T-helper 9 cell (primary cell): Measurements from ENCODE around the gene STYK1.

Experiments
- DNase-seq: peaks from one replicate; pipeline ENCODE4 v3.0.0-alpha.2; 2020
- total RNA-seq, 2 donors: gene quantifications; one replicate each; lab custom pipeline; 2026; lab: John Stamatoyannopoulos, UW

The STYK1 gene
- total RNA-seq, result 0 reads per million in 2 donors

- peak; percentile 60 for DNase-seq
Observed at GRCh38 chr12:10673659-10674384, at the start of gene STYK1. Gene STYK1 (minus strand): TSS chr12:10674052. CDS start chr12:10634618, 39,434 bp downstream.

- DNase-seq, result no peak
Observed at GRCh38 chr12:10722905-10723746, 49.3 kb upstream of the STYK1 start, which contains the start of gene YBX3. Gene YBX3 (minus strand): TSS chr12:10723323. CDS start chr12:10723111, 212 bp downstream.

GRCh38 chr12:10722502-10722904 is 48.7 kb upstream of the STYK1 start:
- DNase-seq, result peak; percentile 1

DNA sequence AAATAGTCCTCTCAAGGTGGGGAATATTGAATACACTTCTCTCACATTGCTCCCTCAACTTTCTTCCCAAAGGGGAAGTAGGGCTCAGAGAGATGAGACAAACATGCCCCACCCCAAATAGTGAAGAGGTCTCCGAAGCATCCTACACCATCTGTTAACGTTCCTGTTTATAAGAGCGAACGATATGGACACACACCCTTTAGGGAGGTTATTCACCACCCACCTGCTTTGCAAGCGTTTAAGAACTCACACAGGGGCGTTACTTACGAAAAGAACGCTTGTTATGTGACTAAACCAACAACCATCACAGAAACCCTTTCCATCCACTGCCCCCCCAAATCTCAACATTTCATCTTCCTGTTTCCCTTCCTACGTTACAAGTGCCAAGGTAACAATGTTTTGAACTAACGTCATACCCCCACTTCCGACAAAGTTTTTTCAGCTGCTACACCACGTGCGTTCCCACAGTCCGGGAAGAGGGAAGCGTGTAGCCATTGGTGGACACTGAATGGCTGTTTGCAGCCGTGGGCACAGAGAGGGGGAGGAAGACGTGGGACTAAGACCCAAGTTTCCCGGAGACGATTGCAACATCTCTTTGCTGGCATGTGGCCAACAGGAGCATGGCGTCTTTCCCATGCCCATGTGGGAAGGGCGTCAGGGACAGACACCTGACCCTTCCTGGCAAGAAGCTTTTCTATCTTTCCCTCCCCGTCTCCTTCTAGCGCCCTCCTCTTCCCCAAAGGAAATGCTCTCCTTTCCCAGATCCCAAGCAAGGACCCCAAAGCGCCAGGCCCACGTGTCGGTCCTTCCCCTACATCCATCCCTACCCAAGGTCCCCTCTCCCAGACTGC is 48.0 kb upstream of the STYK1 start:
- peak; percentile 3 for DNase-seq

GRCh38 chr12:10720974-10721650 is 47.3 kb upstream of the STYK1 start:
- no peak for DNase-seq

- no peak for DNase-seq
Observed at GRCh38 chr12:10719482-10719881, 45.6 kb upstream of the STYK1 start.

DNA sequence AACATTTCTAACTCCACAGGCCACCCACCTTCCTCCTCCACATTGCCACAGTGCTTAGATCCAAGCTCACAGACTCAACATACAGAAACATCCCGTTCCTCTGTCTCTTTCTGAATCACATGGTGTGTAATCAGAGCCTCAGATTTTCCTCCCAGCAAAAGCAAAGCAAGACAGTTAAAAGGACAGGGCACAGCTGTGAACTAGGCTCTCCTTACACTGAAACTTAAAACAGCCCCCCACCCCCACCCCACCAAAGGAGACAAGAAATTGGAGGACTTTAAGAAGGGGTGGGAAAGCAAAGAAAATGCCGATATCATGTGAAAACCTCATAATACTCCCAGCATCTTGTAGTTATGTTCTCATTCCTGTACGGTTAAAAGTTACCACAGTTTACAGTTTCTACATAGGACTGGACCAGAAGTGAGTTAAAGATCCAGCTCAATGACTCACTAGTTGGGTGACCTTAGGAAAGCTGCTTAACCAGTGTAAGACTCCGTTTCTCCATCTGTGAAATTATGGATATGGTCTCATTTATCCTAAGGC is 44.5 kb upstream of the STYK1 start:
- no peak for DNase-seq

DNA sequence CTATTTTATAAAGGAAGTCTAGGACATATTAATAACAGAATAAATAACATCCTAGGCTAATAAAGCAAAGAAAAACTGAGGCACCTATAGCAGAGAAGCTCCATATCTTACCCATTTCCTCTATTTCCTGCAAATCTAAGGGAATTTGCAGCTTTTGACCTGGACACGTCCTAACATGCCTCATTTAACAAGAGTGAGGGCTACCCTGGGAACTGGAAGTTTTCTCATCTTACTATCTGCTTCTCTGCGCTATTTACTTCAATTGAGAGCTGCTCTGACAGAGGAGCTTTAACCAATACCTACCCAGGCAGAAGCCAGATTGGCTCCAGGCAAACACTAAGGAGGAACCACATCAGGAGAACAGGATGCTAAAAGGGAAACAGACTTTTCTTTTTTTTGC is 43.6 kb upstream of the STYK1 start:
- DNase-seq, result no peak

DNA sequence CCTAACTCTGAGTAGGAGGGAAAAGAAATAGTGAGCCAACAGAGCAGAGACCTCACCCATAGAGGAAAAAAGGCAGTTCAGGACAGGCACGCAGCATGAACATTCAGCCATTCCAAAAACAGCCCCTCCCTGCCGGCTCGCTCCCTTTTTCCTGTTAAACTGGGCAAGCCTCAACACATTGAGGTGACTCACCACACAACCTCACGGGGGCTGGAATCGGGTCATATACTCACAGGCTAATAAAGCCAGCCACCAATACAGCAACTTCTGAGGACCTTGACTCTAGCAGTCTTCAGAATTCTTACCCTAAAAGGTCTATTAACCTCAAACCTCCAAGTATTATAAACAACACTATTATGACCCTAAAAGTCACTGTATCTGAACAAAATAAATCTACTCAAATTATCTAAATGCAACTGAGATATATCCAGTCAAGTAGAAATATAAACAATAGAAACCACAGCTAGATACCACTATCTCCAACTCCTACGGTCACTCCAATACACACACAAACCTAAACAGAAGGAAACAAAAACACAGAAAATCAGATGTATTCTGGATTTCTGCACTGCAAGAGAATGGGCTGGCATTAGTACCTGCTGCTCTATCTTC is 43.0 kb upstream of the STYK1 start:
- no peak for DNase-seq

GRCh38 chr12:10716277-10716676 is 42.4 kb upstream of the STYK1 start:
- no peak for DNase-seq

DNA sequence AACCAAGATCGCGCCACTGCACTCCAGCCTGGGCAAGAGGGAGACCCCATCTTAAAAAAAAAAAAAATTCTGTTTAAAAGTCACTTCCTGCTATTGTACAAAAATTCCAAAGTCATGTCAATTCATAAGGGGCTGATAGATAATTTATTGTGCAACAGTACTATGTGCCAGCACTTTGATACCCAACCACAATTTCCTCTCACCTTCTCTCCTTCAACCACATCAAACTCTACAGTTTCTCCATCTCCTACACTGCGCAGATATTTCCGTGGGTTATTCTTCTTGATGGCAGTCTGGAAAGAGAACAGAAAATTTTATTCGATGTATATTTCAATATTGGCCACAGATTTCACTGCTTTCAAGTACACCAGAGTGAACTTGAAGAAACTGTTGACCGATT is 41.6 kb upstream of the STYK1 start:
- no peak for DNase-seq

- no peak for DNase-seq
Observed at GRCh38 chr12:10709808-10710207, 36.0 kb upstream of the STYK1 start.

- no peak for DNase-seq
Observed at GRCh38 chr12:10708862-10709261, 35.0 kb upstream of the STYK1 start.

DNA sequence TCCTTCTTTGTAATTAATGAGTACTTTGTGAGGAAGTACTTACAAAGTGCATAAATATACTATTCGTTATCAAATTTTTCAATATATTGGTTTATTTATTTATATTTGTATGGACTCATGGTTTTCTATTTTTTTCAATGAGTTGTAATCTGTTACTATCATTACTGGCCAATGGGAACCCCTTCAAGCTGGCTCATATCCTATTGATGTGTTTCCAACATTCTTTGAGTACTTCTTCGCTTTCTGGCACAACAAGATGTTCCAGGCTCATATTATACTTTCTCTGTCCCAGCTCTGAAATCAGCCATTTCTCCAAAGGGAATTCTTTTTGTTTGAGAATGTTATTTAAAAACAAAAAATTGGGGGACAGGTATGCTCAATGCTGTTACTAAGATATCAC is 31.8 kb upstream of the STYK1 start:
- no peak for DNase-seq

DNA sequence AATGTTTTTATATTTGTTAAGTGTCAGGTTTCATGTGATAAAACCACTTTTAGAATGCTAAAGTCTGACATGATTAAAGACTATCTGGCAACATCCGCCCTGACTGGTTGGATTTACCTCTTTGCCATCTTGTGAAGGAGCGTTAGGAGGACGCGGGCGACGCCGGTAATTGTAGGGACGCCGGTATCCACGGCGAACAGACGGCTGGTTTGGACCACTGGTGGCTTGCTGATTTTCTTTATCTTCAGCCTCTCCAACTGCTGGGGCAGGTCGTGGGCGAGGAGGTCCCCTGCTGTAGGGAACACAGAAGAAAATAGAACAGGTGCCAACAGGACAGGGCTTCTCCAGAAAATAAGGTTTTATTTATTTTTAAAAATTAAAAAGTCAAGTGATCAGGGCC is 28.0 kb upstream of the STYK1 start:
- DNase-seq, result no peak

DNA sequence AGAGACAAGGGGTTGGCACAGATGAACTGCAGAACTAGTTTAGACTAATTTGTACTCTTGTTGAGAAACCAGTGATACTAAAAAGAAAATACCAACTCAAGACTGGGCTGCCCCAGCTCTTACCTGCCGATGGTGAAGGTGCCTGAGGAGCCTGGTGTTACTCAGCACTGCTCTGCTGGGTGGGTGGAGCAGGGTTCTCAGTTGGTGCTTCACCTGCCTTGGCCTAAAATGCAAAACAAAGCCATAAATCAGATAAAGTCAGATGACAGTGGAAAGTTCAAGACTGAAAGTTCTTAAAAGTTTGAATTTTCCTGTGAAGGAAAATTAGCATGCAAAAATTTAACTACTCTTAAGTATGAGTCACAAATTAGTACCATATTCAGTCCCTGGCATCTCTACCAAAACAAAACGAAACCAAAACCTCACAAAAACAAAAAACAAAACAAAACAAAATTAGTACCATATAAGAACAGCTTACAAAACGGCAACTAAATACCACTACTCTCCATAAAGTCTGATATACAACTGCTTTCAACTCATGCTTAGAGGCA is 27.4 kb upstream of the STYK1 start:
- no peak for DNase-seq

DNA sequence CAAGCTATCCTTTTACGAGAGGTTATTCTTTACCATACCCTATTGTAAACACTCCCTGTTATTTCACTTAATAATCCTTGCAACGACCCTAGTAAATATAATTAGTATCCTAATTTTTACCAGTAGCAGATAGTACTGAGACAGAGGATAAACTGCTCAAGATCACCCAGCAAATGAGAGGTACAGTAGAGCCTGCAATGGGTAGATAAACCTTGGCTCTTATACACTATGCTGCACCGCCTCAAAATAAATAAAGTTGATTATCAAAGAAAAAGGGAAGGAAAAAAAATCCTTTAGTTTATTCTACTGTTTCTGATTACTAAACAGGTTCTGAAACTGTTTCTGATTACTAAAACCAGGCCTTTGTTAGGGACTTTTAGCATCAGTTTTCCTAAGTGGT is 26.7 kb upstream of the STYK1 start:
- DNase-seq, result no peak

GRCh38 chr12:10697862-10698261 is 24.0 kb upstream of the STYK1 start:
- DNase-seq, result no peak

DNA sequence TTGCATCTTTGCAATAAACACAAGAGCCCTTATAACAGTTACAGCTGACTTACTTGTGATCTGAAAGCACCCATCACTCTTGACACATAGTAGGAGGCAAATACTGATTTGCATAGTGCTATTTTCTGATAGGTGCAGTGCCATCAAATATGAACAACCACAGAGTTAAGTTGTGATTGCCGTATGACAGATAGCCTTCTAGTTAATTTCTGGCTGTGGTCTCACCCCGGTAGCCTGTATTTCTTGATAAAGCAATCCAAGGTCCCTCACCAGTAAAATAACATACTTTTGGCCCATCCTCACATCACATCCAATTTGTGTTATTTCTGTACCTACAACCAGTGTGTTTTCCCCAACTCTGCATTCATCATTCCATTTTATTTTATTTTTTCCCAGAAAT is 23.3 kb upstream of the STYK1 start:
- DNase-seq, result no peak

DNA sequence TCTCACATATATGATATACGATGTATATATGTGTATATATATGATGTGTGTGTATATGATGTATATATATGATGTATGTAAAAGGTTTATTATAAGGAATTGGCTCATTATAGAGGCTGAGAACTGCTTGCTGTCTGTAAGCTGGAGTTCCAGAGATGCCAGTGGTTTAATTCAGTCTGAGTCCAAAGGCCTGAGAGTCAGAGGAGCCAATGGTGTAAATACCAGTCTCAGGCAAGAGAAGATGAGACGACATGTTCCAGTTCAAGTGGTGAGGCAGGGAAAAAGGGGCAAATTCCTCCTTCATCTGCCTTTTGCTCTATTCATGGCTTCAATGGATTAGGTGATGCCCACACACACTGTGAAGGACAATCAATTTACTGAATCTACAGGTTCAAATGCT is 17.1 kb upstream of the STYK1 start:
- no peak for DNase-seq

- DNase-seq, result no peak
Observed at GRCh38 chr12:10689146-10689545, 15.3 kb upstream of the STYK1 start.
